HCT116 (cell line): ENCODE measurements around the gene NTRK3. TPM values are rescaled to one million over a fixed set of nuclear protein-coding genes. Genes with fewer than 3 reads are reported as not detected.

Experiments used
- ATAC-seq: fragments of 200-7000 bp; cut with Tn5 transposase; 2 replicates; pipeline ENCODE4 v1.9.1; 2020; ENCODE audit warnings: mild to moderate bottlenecking, moderate library complexity
- BruUV-seq: library from RNA; stranded (reverse); fragments of 400-500 nt; replicated peaks from 2 replicates; lab custom pipeline; 2021; lab: Mats Ljungman, UMichigan
- CTCF ChIA-PET: fragments of 300-600 bp; sonication (Branson Sonifier 250); formaldehyde crosslinking; loops from one replicate; lab custom pipeline; 2021; ENCODE audit warnings: antibody characterized with exemption; lab: Charles Lee
- POLR2A ChIA-PET: fragments of 300-600, 350-600 bp; sonication (Branson Sonifier 250); formaldehyde crosslinking; loops from one replicate; lab custom pipeline; 2021; ENCODE audit warnings: antibody characterized with exemption; lab: Charles Lee
- RAD21 ChIA-PET, 2 experiments: fragments of 300-600 bp; sonication (Branson Sonifier 250); formaldehyde crosslinking; loops; one replicate each; lab custom pipeline; 2023; ENCODE audit warnings: low total read pairs in 2 of 2; ENCODE audit not compliant: uncharacterized antibody in 2 of 2, unreplicated experiment in 2 of 2, low non-redundant PET in 1 of 2; lab: Charles Lee
- DNase-seq: peaks from one replicate; pipeline ENCODE4 v3.0.0-alpha.2; 2010; ENCODE audit warnings: low read depth, low spot score
- H2AFZ ChIP-seq: fragments of 200-600 bp; shearing (Covaris generic), sonication (generic); 2 replicates; pipeline ENCODE4 v1.6.1; 2017; ENCODE audit warnings: low read depth, mixed run types, mixed read lengths, antibody characterized with exemption, low read length; ENCODE audit not compliant: poor library complexity, severe bottlenecking
- H3K27ac ChIP-seq: 2 replicates; pipeline ENCODE4 v1.5.1; 2012; ENCODE audit warnings: low read depth, low read length
- H3K27me3 ChIP-seq: fragments of 200-600 bp; sonication (generic); 2 replicates; pipeline ENCODE4 v1.6.1; 2016; ENCODE audit warnings: mixed run types, low read length, mixed read lengths; ENCODE audit not compliant: insufficient read depth
- H3K36me3 ChIP-seq, 2 experiments: fragments of 200-500 bp in 1 of 2; fragments of 200-600 bp in 1 of 2; sonication (Bioruptor generic) in 1 of 2; sonication (generic) in 1 of 2; 2 replicates each; pipeline versions ENCODE4 v1.5.1 to v1.6.1; 2014 to 2016; ENCODE audit warnings: low read length in 2 of 2, inconsistent platforms in 1 of 2, mixed read lengths in 1 of 2, mixed run types in 1 of 2; ENCODE audit not compliant: insufficient read depth in 2 of 2, control insufficient read depth in 1 of 2
- H3K4me1 ChIP-seq, 2 experiments: fragments of 200-600 bp in 1 of 2; sonication (generic) in 1 of 2; 2 replicates each; pipeline versions ENCODE4 v1.5.1 to v1.6.1; 2012 to 2017; ENCODE audit warnings: low read length in 2 of 2, inconsistent platforms in 1 of 2, mild to moderate bottlenecking in 1 of 2, mixed read lengths in 1 of 2, mixed run types in 1 of 2, moderate library complexity in 1 of 2; ENCODE audit not compliant: insufficient read depth in 2 of 2, control insufficient read depth in 1 of 2
- H3K4me2 ChIP-seq: fragments of 200-600 bp; sonication (generic); 2 replicates; pipeline ENCODE4 v1.6.1; 2017; ENCODE audit warnings: mixed run types, low read length, mixed read lengths
- H3K4me3 ChIP-seq, 2 experiments: fragments of 200-600 bp in 1 of 2; sonication (generic) in 1 of 2; replicated peaks in 1 of 2; 2 replicates each; pipeline ENCODE4 v1.5.1; 2011 to 2016; ENCODE audit warnings: low read length in 2 of 2, control low read depth in 1 of 2, low read depth in 1 of 2, mild to moderate bottlenecking in 1 of 2, mixed read lengths in 1 of 2, mixed run types in 1 of 2
- H3K79me2 ChIP-seq: fragments of 200-600 bp; sonication (generic); 2 replicates; pipeline ENCODE4 v1.6.1; 2017; ENCODE audit warnings: mild to moderate bottlenecking, mixed run types, low read length, moderate library complexity, mixed read lengths; ENCODE audit not compliant: insufficient read depth
- H3K9ac ChIP-seq: fragments of 200-600 bp; sonication (generic); 2 replicates; pipeline ENCODE4 v1.6.1; 2016; ENCODE audit warnings: low read length, mixed read lengths
- H3K9me2 ChIP-seq: fragments of 200-600 bp; sonication (generic), shearing (Covaris generic); 2 replicates; pipeline ENCODE4 v1.6.1; 2017; ENCODE audit warnings: mixed run types, mild to moderate bottlenecking, moderate library complexity; ENCODE audit not compliant: insufficient read depth
- H3K9me3 ChIP-seq, 2 experiments: fragments of 200-500 bp in 1 of 2; fragments of 200-600 bp in 1 of 2; sonication (Bioruptor generic) in 1 of 2; sonication (generic) in 1 of 2; 2 replicates each; pipeline ENCODE4 v1.6.1; 2014 to 2017; ENCODE audit warnings: low read length in 2 of 2, mixed read lengths in 2 of 2, inconsistent platforms in 1 of 2, low read depth in 1 of 2, mild to moderate bottlenecking in 1 of 2, mixed run types in 1 of 2, moderate library complexity in 1 of 2; ENCODE audit not compliant: control insufficient read depth in 1 of 2, insufficient read depth in 1 of 2
- H4K20me1 ChIP-seq: fragments of 200-600 bp; sonication (generic), shearing (Covaris generic); 2 replicates; pipeline ENCODE4 v1.6.1; 2017; ENCODE audit warnings: mixed run types, mild to moderate bottlenecking, moderate library complexity; ENCODE audit not compliant: insufficient read depth
- CBX3 ChIP-seq: IDR thresholded peaks from 2 replicates; pipeline ENCODE4 v1.6.1; 2012; ENCODE audit warnings: low read depth
- CTCF ChIP-seq, 3 experiments: fragments of 200-600 bp in 1 of 3; sonication (generic) in 1 of 3; IDR thresholded peaks in 2 of 3; conservative IDR thresholded peaks in 1 of 3; 2 replicates each; pipeline ENCODE4 v1.5.1; 2012 to 2017; ENCODE audit warnings: low read depth in 2 of 3, low read length in 2 of 3, antibody characterized with exemption in 1 of 3, borderline replicate concordance in 1 of 3, control low read depth in 1 of 3, mild to moderate bottlenecking in 1 of 3, mixed read lengths in 1 of 3, mixed run types in 1 of 3, moderate library complexity in 1 of 3; ENCODE audit not compliant: insufficient read depth in 1 of 3
- EGR1 ChIP-seq: IDR thresholded peaks from 2 replicates; pipeline ENCODE4 v1.6.1; 2012; ENCODE audit warnings: low read depth
- ELF1 ChIP-seq: IDR thresholded peaks from 2 replicates; pipeline ENCODE4 v1.6.1; 2012; ENCODE audit warnings: low read depth, borderline replicate concordance
- FOSL1 ChIP-seq: IDR thresholded peaks from 2 replicates; pipeline ENCODE4 v1.6.1; 2012; ENCODE audit warnings: low read depth
- JUND ChIP-seq: IDR thresholded peaks from 2 replicates; pipeline ENCODE4 v1.6.1; 2012
- POLR2A ChIP-seq: IDR thresholded peaks from 2 replicates; pipeline ENCODE4 v1.7.0; 2011; ENCODE audit warnings: borderline replicate concordance; ENCODE audit not compliant: insufficient read depth, insufficient read length; ENCODE audit errors: extremely low read depth
- POLR2AphosphoS5 ChIP-seq: IDR thresholded peaks from 2 replicates; pipeline ENCODE4 v1.6.1; 2011; ENCODE audit warnings: mild to moderate bottlenecking, low read depth, low read length, moderate library complexity
- SP1 ChIP-seq: IDR thresholded peaks from 2 replicates; pipeline ENCODE4 v1.6.1; 2012; ENCODE audit warnings: low read depth
- YY1 ChIP-seq: IDR thresholded peaks from 2 replicates; pipeline ENCODE4 v1.6.1; 2011; ENCODE audit warnings: low read length, low read depth, moderate library complexity, mild to moderate bottlenecking; ENCODE audit not compliant: insufficient replicate concordance; ENCODE audit errors: extremely low read depth
- ZBTB33 ChIP-seq: IDR thresholded peaks from 2 replicates; pipeline ENCODE4 v1.6.1; 2011; ENCODE audit warnings: mild to moderate bottlenecking, low read length, moderate library complexity; ENCODE audit not compliant: insufficient replicate concordance; ENCODE audit errors: extremely low read depth
- ZFX ChIP-seq: fragments of 450-650 bp; IDR thresholded peaks from 2 replicates; pipeline ENCODE4 v1.6.1; 2017
- intact Hi-C: fragments of 100-400 bp; cut with micrococcal nuclease; formaldehyde crosslinking; loops from 2 replicates; pipeline ENCODE4 v1.10.0; 2022
- total RNA-seq: library from RNA; stranded (reverse); gene quantifications from one replicate; pipeline ENCODE4 v1.2.1, GENCODE V29; 2021; ENCODE audit not compliant: unreplicated experiment
- TF ChIP-seq, protein P1 (sequence below): IDR thresholded peaks from 2 replicates; pipeline ENCODE4 v1.6.1; 2012; ENCODE audit warnings: low read depth

The NTRK3 gene
- total RNA-seq, 1 experiment from 2014 or later, result not detected

DNA sequence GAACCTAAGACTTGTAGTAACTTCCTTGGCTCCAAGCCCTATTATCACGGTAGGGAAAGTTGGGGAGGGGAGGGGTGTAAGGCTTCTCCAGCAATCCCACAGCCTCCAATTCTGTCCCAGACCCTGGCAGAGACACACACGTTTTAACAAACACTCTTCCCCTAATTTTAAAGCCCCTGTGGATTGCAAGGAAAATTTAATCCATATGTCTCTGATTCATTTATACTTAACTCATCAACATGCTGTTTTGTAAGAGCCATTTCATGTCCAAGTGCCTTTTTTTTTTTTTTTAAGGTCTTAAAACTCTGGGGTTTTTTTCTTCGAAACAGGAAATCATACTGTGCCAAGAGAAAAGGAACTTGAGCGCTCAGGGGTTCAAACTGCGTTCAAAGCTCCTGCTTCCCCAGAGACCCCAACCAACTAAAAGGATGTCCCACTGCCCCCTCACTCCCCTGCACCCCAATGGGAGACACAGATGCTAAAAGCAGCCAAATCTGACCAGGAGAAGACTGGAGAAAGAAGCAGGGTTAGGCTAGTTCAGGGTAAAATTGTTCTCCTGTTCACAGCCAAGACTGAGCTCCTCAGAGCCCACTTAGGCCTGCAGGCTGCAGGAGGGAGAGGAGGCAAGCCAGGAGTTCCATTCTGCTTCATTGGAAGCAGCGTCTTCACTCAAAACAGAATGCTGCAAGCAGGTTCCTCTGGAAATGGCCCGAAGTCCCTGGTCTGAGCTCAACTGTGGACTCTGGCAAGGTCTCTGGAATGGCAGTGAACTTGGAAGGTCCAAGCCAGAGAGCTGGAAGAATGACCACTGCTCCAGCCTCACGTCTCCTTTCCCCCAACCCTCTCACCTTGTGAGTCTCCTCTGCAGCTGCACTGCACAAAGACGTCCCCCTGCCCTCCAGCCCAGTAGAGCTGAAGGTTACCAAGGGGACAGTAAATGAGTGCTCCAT lies 172.5 kb downstream of the NTRK3 start:
- no peak overlapping the region for H3K4me2 ChIP-seq
- H3K4me1 ChIP-seq, result no peaks in the 10 kb centered on the region
- H3K36me3 ChIP-seq, result no peaks in the 10 kb centered on the region
- H3K9me2 ChIP-seq, result no peaks in the 10 kb centered on the region
- no peak for TF ChIP-seq POLR2A
- TF ChIP-seq SP1, result no peak
- TF ChIP-seq CTCF (IDR thresholded peaks at IDR 0.05 in 2 of 3, conservative IDR thresholded peaks at IDR 0.05 in 1 of 3; ENCODE audit: borderline replicate concordance in 1 of 3, insufficient read depth in 1 of 3, low read depth in 2 of 3, low read length in 2 of 3), result no peak
- no peak for TF ChIP-seq JUND
- TF ChIP-seq, protein P1, sequence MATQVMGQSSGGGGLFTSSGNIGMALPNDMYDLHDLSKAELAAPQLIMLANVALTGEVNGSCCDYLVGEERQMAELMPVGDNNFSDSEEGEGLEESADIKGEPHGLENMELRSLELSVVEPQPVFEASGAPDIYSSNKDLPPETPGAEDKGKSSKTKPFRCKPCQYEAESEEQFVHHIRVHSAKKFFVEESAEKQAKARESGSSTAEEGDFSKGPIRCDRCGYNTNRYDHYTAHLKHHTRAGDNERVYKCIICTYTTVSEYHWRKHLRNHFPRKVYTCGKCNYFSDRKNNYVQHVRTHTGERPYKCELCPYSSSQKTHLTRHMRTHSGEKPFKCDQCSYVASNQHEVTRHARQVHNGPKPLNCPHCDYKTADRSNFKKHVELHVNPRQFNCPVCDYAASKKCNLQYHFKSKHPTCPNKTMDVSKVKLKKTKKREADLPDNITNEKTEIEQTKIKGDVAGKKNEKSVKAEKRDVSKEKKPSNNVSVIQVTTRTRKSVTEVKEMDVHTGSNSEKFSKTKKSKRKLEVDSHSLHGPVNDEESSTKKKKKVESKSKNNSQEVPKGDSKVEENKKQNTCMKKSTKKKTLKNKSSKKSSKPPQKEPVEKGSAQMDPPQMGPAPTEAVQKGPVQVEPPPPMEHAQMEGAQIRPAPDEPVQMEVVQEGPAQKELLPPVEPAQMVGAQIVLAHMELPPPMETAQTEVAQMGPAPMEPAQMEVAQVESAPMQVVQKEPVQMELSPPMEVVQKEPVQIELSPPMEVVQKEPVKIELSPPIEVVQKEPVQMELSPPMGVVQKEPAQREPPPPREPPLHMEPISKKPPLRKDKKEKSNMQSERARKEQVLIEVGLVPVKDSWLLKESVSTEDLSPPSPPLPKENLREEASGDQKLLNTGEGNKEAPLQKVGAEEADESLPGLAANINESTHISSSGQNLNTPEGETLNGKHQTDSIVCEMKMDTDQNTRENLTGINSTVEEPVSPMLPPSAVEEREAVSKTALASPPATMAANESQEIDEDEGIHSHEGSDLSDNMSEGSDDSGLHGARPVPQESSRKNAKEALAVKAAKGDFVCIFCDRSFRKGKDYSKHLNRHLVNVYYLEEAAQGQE, result no peak
- no peak for TF ChIP-seq POLR2AphosphoS5
- no peak for TF ChIP-seq FOSL1
- no peak for TF ChIP-seq EGR1
- no peak for TF ChIP-seq ZFX
- no peak for TF ChIP-seq ZBTB33
- no peak for TF ChIP-seq CBX3
- TF ChIP-seq YY1, result no peak
- TF ChIP-seq ELF1, result no peak
- no peak overlapping the region for H3K27ac ChIP-seq
- no peak overlapping the region for H3K4me3 ChIP-seq
- H3K27me3 ChIP-seq, result no peaks in the 10 kb centered on the region
- H3K9ac ChIP-seq, result no peak overlapping the region
- no peaks in the 10 kb centered on the region for H3K79me2 ChIP-seq
- RAD21 ChIA-PET, result no interaction called here
- H3K9me3 ChIP-seq, result no peaks in the 10 kb centered on the region
- DNase-seq (no peak), ATAC-seq (no peak)
- H4K20me1 ChIP-seq, result no peaks in the 10 kb centered on the region
- no peak overlapping the region for H2AFZ ChIP-seq
- POLR2A ChIA-PET, result no interaction called here
- intact Hi-C loops, result no loop called here
- CTCF ChIA-PET, result no interaction called here
- no TSS peak for BruUV-seq
